ENCODE data around the gene SAGE1.
"Not testable (repeated sequence)": the region's sequence is repeated elsewhere in the genome, so short reads cannot be mapped to it uniquely, and the experiment has no call there.

The SAGE1 gene

GRCh38 chrX:135892781-135893180 lies 735 bp upstream of the SAGE1 start:
- H3K36me3 ChIP-seq, result no peaks in the 10 kb centered on the region
- no peak overlapping the region for H3K27ac ChIP-seq
- H3K27me3 ChIP-seq, result no peaks in the 10 kb centered on the region
- DNase-seq, result no peak
- peaks cover 0 to 11% (median 0%) of the 10 kb centered on the region in 3 donors for H3K9me3 ChIP-seq
- TF ChIP-seq CTCF (IDR thresholded peaks at IDR 0.05), result no peak
- intact Hi-C loops (cut with DNase I; ENCODE audit: low total_unique reads), result no loop called here
- H3K4me3 ChIP-seq, result no peak overlapping the region
- no peaks in the 10 kb centered on the region for H3K4me1 ChIP-seq

DNA sequence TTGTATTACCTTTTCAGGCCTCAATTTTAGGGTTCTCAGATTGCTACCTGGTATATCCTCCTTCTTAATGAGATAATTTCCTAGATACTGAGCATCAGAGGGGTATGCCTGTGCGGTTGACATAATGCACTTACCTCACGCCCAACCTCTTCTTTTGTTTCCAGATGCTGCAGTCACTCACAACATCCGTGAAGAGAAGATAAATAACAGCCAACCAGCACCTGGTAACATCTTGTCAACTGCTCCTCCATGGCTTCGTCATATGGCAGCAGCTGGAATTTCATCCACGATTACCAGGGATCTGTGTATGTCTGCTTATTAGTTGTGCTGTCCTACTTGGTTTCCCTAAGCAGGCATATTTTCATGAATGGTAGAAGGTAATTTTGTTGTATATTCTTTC lies 16.7 kb downstream of the SAGE1 start:
- no peak for TF ChIP-seq CTCF (IDR thresholded peaks at IDR 0.05)
- H3K36me3 ChIP-seq, result no peaks in the 10 kb centered on the region
- intact Hi-C loops (cut with DNase I; ENCODE audit: low total_unique reads), result no loop called here
- DNase-seq, result no peak
- no peak overlapping the region for H3K4me3 ChIP-seq
- H3K9me3 ChIP-seq, result no peaks in the 10 kb centered on the region
- no peaks in the 10 kb centered on the region for H3K4me1 ChIP-seq
- H3K27me3 ChIP-seq, result no peaks in the 10 kb centered on the region
- H3K27ac ChIP-seq, result no peak overlapping the region

DNA sequence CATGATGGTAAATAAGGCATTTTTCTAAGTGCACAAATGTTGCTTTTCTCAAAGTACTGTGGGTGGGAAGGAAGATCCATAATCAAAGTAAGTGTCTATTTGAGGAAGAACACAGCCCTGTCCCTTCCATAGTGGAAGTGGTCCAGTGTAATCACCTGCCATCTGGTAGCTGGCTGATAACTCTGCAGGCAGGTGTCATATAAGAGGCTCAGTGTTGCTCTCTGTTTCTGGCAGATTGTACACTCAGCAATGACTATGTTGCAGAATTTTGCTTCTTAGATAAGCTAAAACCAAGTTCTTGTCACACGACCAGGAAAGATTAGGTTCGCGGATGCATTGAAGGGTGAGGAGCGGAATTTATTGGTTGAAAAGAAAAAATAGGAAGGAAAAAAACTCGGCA lies 20.9 kb downstream of the SAGE1 start:
- TF ChIP-seq CTCF (IDR thresholded peaks at IDR 0.05), result no peak
- Histone ChIP-seq H3K36me3 (no peaks in the 10 kb centered on the region), H3K4me1 (no peaks in the 10 kb centered on the region), H3K9me3 (no peaks in the 10 kb centered on the region), H3K27me3 (no peaks in the 10 kb centered on the region), H3K27ac (no peak overlapping the region), H3K4me3 (no peak overlapping the region)
- no peak for DNase-seq
- intact Hi-C loops (cut with DNase I; ENCODE audit: low total_unique reads), result no loop called here

GRCh38 chrX:135920516-135920915 lies 27.0 kb downstream of the SAGE1 start:
- DNase-seq; H3K36me3 ChIP-seq; H3K27me3 ChIP-seq; H3K4me3 ChIP-seq; H3K4me1 ChIP-seq; H3K27ac ChIP-seq; intact Hi-C loops (cut with DNase I; ENCODE audit: low total_unique reads); H3K9me3 ChIP-seq: not testable (repeated sequence)

DNA sequence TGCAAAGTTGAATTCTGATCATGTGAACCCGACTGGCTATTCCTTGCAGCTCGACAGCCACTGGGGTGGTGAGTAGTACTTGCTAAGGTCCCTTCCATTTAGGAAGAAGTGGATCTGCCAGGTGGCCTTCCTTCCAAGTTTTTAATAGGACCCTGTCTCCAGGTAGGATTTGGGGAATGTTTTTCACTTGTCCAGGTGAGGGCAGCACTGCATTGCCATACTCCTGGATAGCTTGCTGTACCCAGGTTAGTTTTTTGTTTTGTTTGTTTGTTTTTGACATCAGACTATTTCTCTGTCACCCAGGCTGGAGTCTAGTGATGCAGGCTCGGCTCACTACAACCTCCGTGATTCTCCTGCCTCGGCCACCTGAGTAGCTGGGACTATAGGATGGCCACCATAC lies 29.8 kb downstream of the SAGE1 start:
- H3K4me1 ChIP-seq, result no peaks in the 10 kb centered on the region
- H3K36me3 ChIP-seq, result no peaks in the 10 kb centered on the region
- no peak overlapping the region for H3K4me3 ChIP-seq
- H3K27me3 ChIP-seq, result no peaks in the 10 kb centered on the region
- no peak overlapping the region for H3K27ac ChIP-seq
- DNase-seq, result no peak
- intact Hi-C loops (cut with DNase I; ENCODE audit: low total_unique reads), result no loop called here
- no peaks in the 10 kb centered on the region for H3K9me3 ChIP-seq
- no peak for TF ChIP-seq CTCF (IDR thresholded peaks at IDR 0.05)

DNA sequence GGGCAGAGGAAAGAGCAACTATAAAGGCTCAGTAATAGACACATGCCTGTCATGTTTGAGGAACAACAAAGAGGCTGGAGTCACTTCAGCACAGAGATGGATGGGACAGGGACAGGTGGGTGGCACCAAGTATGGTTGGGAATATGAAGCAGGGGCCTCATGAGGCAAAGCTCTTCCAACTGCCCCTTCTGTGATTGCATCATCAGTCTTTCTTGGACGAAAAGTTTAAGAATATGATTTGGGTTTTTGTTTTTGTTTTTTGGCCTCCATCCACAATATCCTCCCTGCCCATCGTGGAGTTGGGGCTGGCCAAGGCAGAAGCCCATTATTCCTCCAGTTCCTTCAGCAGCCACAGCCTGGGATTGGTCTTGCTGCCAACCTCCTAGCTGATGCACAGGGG lies 34.4 kb downstream of the SAGE1 start:
- H3K27ac ChIP-seq, result no peak overlapping the region
- H3K36me3 ChIP-seq, result no peaks in the 10 kb centered on the region
- no peak for TF ChIP-seq CTCF (IDR thresholded peaks at IDR 0.05)
- intact Hi-C loops (cut with DNase I; ENCODE audit: low total_unique reads), result no loop called here
- no peaks in the 10 kb centered on the region for H3K27me3 ChIP-seq
- H3K4me1 ChIP-seq, result no peaks in the 10 kb centered on the region
- no peak for DNase-seq
- no peaks in the 10 kb centered on the region for H3K9me3 ChIP-seq
- no peak overlapping the region for H3K4me3 ChIP-seq

All from tibial artery (tissue), 4 donors.